IPS-18a (cell line): ENCODE results near the gene KCTD21.

Experiments
- H3K27ac ChIP-seq: one replicate; pipeline ENCODE4 v1.5.1; 2013; ENCODE audit warnings: low read length
- H3K27me3 ChIP-seq: one replicate; pipeline ENCODE4 v1.6.1; 2013; ENCODE audit warnings: mild to moderate bottlenecking, low read length; ENCODE audit not compliant: control insufficient read depth, insufficient read depth
- H3K36me3 ChIP-seq: one replicate; pipeline ENCODE4 v1.6.1; 2013; ENCODE audit warnings: low read depth, low read length; ENCODE audit not compliant: control insufficient read depth
- H3K4me1 ChIP-seq: one replicate; pipeline ENCODE4 v1.6.1; 2013; ENCODE audit warnings: low read depth, low read length; ENCODE audit not compliant: control insufficient read depth
- H3K4me3 ChIP-seq: one replicate; pipeline ENCODE4 v1.5.1; 2013; ENCODE audit warnings: low read length
- H3K9ac ChIP-seq: one replicate; pipeline ENCODE4 v1.6.1; 2013; ENCODE audit warnings: mild to moderate bottlenecking, low read length, moderate library complexity
- H3K9me3 ChIP-seq: one replicate; pipeline ENCODE4 v1.6.1; 2013; ENCODE audit warnings: low read depth, low read length; ENCODE audit not compliant: control insufficient read depth

The KCTD21 gene

GRCh38 chr11:78216571-78217287, 28.3 kb upstream of the KCTD21 start:
- H3K9me3 ChIP-seq: no peaks in the 10 kb centered on the region
- no peak overlapping the region for H3K27ac ChIP-seq
- no peaks in the 10 kb centered on the region for H3K36me3 ChIP-seq
- H3K4me1 ChIP-seq: no peaks in the 10 kb centered on the region
- no peaks in the 10 kb centered on the region for H3K27me3 ChIP-seq
- no peak overlapping the region for H3K4me3 ChIP-seq
- no peak overlapping the region for H3K9ac ChIP-seq

GRCh38 chr11:78216021-78216420, 27.6 kb upstream of the KCTD21 start:
- no peaks in the 10 kb centered on the region for H3K4me1 ChIP-seq
- no peaks in the 10 kb centered on the region for H3K27me3 ChIP-seq
- no peaks in the 10 kb centered on the region for H3K36me3 ChIP-seq
- H3K9me3 ChIP-seq: no peaks in the 10 kb centered on the region
- no peak overlapping the region for H3K9ac ChIP-seq
- H3K27ac ChIP-seq: no peak overlapping the region
- no peak overlapping the region for H3K4me3 ChIP-seq

GRCh38 chr11:78214331-78215194, 26.1 kb upstream of the KCTD21 start:
- no peak overlapping the region for H3K27ac ChIP-seq
- no peaks in the 10 kb centered on the region for H3K36me3 ChIP-seq
- H3K4me3 ChIP-seq: no peak overlapping the region
- no peaks in the 10 kb centered on the region for H3K9me3 ChIP-seq
- no peak overlapping the region for H3K9ac ChIP-seq
- no peaks in the 10 kb centered on the region for H3K27me3 ChIP-seq
- no peaks in the 10 kb centered on the region for H3K4me1 ChIP-seq

GRCh38 chr11:78213526-78214330, 25.3 kb upstream of the KCTD21 start:
- no peaks in the 10 kb centered on the region for H3K27me3 ChIP-seq
- H3K36me3 ChIP-seq: no peaks in the 10 kb centered on the region
- no peaks in the 10 kb centered on the region for H3K4me1 ChIP-seq
- H3K27ac ChIP-seq: no peak overlapping the region
- H3K9me3 ChIP-seq: no peaks in the 10 kb centered on the region
- H3K9ac ChIP-seq: no peak overlapping the region
- no peak overlapping the region for H3K4me3 ChIP-seq

GRCh38 chr11:78212586-78213371, 24.4 kb upstream of the KCTD21 start:
- H3K27ac ChIP-seq: no peak overlapping the region
- no peaks in the 10 kb centered on the region for H3K4me1 ChIP-seq
- no peak overlapping the region for H3K4me3 ChIP-seq
- no peaks in the 10 kb centered on the region for H3K36me3 ChIP-seq
- H3K9me3 ChIP-seq: no peaks in the 10 kb centered on the region
- no peak overlapping the region for H3K9ac ChIP-seq
- H3K27me3 ChIP-seq: no peaks in the 10 kb centered on the region

GRCh38 chr11:78211565-78211964, 23.1 kb upstream of the KCTD21 start:
- Histone ChIP-seq H3K36me3 (no peaks in the 10 kb centered on the region), H3K27ac (no peak overlapping the region)

GRCh38 chr11:78210000-78210608, 21.7 kb upstream of the KCTD21 start:
- no peaks in the 10 kb centered on the region for H3K9me3 ChIP-seq
- no peaks in the 10 kb centered on the region for H3K36me3 ChIP-seq

More at GRCh38 chr11:78211565-78211964, 23.1 kb upstream of the KCTD21 start:
- Histone ChIP-seq H3K9ac (no peak overlapping the region), H3K4me3 (no peak overlapping the region), H3K4me1 (no peaks in the 10 kb centered on the region), H3K27me3 (no peaks in the 10 kb centered on the region), H3K9me3 (no peaks in the 10 kb centered on the region)

GRCh38 chr11:78209478-78209877, 21.1 kb upstream of the KCTD21 start:
- H3K36me3 ChIP-seq: no peaks in the 10 kb centered on the region
- no peak overlapping the region for H3K9ac ChIP-seq
- H3K27ac ChIP-seq: no peak overlapping the region
- no peaks in the 10 kb centered on the region for H3K27me3 ChIP-seq
- H3K9me3 ChIP-seq: no peaks in the 10 kb centered on the region
- no peaks in the 10 kb centered on the region for H3K4me1 ChIP-seq
- no peak overlapping the region for H3K4me3 ChIP-seq

More at GRCh38 chr11:78210000-78210608, 21.7 kb upstream of the KCTD21 start:
- no peaks in the 10 kb centered on the region for H3K4me1 ChIP-seq
- H3K9ac ChIP-seq: no peak overlapping the region
- no peak overlapping the region for H3K27ac ChIP-seq
- no peak overlapping the region for H3K4me3 ChIP-seq
- H3K27me3 ChIP-seq: no peaks in the 10 kb centered on the region

GRCh38 chr11:78208257-78209165, 20.1 kb upstream of the KCTD21 start:
- Histone ChIP-seq H3K27me3 (no peaks in the 10 kb centered on the region), H3K9ac (no peak overlapping the region)

More at GRCh38 chr11:78208257-78209165, 20.1 kb upstream of the KCTD21 start:
- H3K4me3 ChIP-seq: no peak overlapping the region
- no peaks in the 10 kb centered on the region for H3K9me3 ChIP-seq
- no peaks in the 10 kb centered on the region for H3K36me3 ChIP-seq
- H3K27ac ChIP-seq: no peak overlapping the region
- no peaks in the 10 kb centered on the region for H3K4me1 ChIP-seq
